MM.1S (cell line): Measurements from ENCODE around the gene ADAMTS17.

Experiments
- EZH2 ChIP-seq: fragments of 300-600 bp; sonication (generic); optimal IDR thresholded peaks from 2 replicates; pipeline ENCODE3; 2017; ENCODE audit warnings: low read depth, mild to moderate bottlenecking, antibody characterized with exemption, low read length, mixed read lengths
- TF ChIP-seq, protein P1 (sequence below): fragments of 300-600 bp; sonication (generic); IDR thresholded peaks from 2 replicates; pipeline ENCODE4 v1.5.1; 2016; ENCODE audit warnings: antibody characterized with exemption, low read length, mixed read lengths

DNA sequence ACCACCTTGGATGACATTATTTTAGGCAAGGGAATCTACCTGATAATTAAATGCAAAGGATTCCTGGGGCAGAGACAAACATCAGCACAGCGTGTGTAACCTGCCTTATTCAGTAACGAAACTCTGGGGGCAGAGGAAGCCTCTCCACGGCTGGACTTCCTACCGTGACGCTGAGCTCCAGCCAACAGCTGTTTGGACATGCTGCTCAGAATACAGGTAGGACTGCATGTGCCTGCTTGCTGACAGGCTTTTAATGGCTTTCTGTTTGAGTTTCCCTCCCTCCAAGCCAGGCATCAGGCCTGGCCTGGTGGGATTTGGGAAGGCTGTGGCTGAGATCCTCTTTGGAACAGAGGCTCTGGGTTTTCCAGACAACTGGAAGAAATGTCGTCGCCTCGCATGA is 150.6 kb downstream of the ADAMTS17 start:
- TF ChIP-seq, protein P1, sequence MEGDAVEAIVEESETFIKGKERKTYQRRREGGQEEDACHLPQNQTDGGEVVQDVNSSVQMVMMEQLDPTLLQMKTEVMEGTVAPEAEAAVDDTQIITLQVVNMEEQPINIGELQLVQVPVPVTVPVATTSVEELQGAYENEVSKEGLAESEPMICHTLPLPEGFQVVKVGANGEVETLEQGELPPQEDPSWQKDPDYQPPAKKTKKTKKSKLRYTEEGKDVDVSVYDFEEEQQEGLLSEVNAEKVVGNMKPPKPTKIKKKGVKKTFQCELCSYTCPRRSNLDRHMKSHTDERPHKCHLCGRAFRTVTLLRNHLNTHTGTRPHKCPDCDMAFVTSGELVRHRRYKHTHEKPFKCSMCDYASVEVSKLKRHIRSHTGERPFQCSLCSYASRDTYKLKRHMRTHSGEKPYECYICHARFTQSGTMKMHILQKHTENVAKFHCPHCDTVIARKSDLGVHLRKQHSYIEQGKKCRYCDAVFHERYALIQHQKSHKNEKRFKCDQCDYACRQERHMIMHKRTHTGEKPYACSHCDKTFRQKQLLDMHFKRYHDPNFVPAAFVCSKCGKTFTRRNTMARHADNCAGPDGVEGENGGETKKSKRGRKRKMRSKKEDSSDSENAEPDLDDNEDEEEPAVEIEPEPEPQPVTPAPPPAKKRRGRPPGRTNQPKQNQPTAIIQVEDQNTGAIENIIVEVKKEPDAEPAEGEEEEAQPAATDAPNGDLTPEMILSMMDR = no peak
- no peak for TF ChIP-seq EZH2
